Trophoblast cell (in vitro differentiated cells and primary cell): ENCODE data around the gene RNF207.

Source experiments
- DNase-seq, 2 donors: peaks; one replicate each; pipeline ENCODE4 v3.0.0-alpha.2; 2016
- H2AFZ ChIP-seq: 2 replicates; pipeline ENCODE4 v1.6.1; 2013; ENCODE audit warnings: low read length, moderate library complexity, mild to moderate bottlenecking; ENCODE audit not compliant: insufficient read depth, poor library complexity
- H2AK5ac ChIP-seq: 2 replicates; pipeline ENCODE4 v1.6.1; 2013; ENCODE audit warnings: mild to moderate bottlenecking, low read length
- H2BK120ac ChIP-seq: 2 replicates; pipeline ENCODE4 v1.6.1; 2013; ENCODE audit warnings: low read length, mild to moderate bottlenecking, moderate library complexity; ENCODE audit not compliant: insufficient read depth, poor library complexity
- H2BK12ac ChIP-seq: 2 replicates; pipeline ENCODE4 v1.6.1; 2013; ENCODE audit warnings: mild to moderate bottlenecking, low read length, moderate library complexity
- H2BK5ac ChIP-seq: 2 replicates; pipeline ENCODE4 v1.6.1; 2013; ENCODE audit warnings: low read length, low read depth, moderate library complexity, mild to moderate bottlenecking; ENCODE audit not compliant: poor library complexity
- H3K14ac ChIP-seq: 2 replicates; pipeline ENCODE4 v1.6.1; 2013; ENCODE audit warnings: mild to moderate bottlenecking, low read length
- H3K18ac ChIP-seq: 2 replicates; pipeline ENCODE4 v1.6.1; 2013; ENCODE audit warnings: mild to moderate bottlenecking, low read length
- H3K23ac ChIP-seq: 2 replicates; pipeline ENCODE4 v1.6.1; 2013; ENCODE audit warnings: low read length
- H3K27ac ChIP-seq: 2 replicates; pipeline ENCODE4 v1.5.1; 2013; ENCODE audit warnings: low read depth, mild to moderate bottlenecking, inconsistent platforms, low read length, moderate library complexity
- H3K27me3 ChIP-seq: 2 replicates; pipeline ENCODE4 v1.6.1; 2013; ENCODE audit warnings: inconsistent platforms, mild to moderate bottlenecking, low read length, moderate library complexity; ENCODE audit not compliant: insufficient read depth
- H3K36me3 ChIP-seq, 2 experiments: 1 replicate in 1 of 2; 2 replicates in 1 of 2; pipeline ENCODE4 v1.6.1; 2013; ENCODE audit warnings: low read length in 2 of 2, mild to moderate bottlenecking in 2 of 2, moderate library complexity in 1 of 2; ENCODE audit not compliant: insufficient read depth in 2 of 2, control insufficient read depth in 1 of 2
- H3K4ac ChIP-seq: 2 replicates; pipeline ENCODE4 v1.6.1; 2013; ENCODE audit warnings: low read depth, mild to moderate bottlenecking, low read length, moderate library complexity
- H3K4me1 ChIP-seq, 2 experiments: 1 replicate in 1 of 2; 2 replicates in 1 of 2; pipeline ENCODE4 v1.6.1; 2013; ENCODE audit warnings: low read length in 2 of 2, mild to moderate bottlenecking in 2 of 2, moderate library complexity in 1 of 2; ENCODE audit not compliant: insufficient read depth in 2 of 2, control insufficient read depth in 1 of 2
- H3K4me2 ChIP-seq: 2 replicates; pipeline ENCODE4 v1.6.1; 2013; ENCODE audit warnings: inconsistent platforms, mild to moderate bottlenecking, low read length, moderate library complexity
- H3K4me3 ChIP-seq: 2 replicates; pipeline ENCODE4 v1.5.1; 2013; ENCODE audit warnings: mild to moderate bottlenecking, low read depth, low read length, inconsistent platforms
- H3K79me1 ChIP-seq: one replicate; pipeline ENCODE4 v1.6.1; 2013; ENCODE audit warnings: low read length
- H3K79me2 ChIP-seq: 2 replicates; pipeline ENCODE4 v1.6.1; 2013; ENCODE audit warnings: low read length, mild to moderate bottlenecking; ENCODE audit not compliant: control insufficient read depth, insufficient read depth, poor library complexity
- H3K9ac ChIP-seq: 2 replicates; pipeline ENCODE4 v1.6.1; 2013; ENCODE audit warnings: mild to moderate bottlenecking, low read length
- H3K9me3 ChIP-seq: 2 replicates; pipeline ENCODE4 v1.6.1; 2013; ENCODE audit warnings: low read depth, mild to moderate bottlenecking, control low read depth, inconsistent platforms, low read length; ENCODE audit not compliant: insufficient read depth
- H4K12ac ChIP-seq: 2 replicates; pipeline ENCODE4 v1.6.1; 2013; ENCODE audit warnings: low read depth, mild to moderate bottlenecking, low read length, moderate library complexity
- H4K8ac ChIP-seq: 2 replicates; pipeline ENCODE4 v1.6.1; 2013; ENCODE audit warnings: low read depth, mild to moderate bottlenecking, low read length, moderate library complexity
- H4K91ac ChIP-seq: one replicate; pipeline ENCODE4 v1.6.1; 2013; ENCODE audit warnings: low read depth, mild to moderate bottlenecking, low read length, moderate library complexity
- WGBS: extraction: QIAGEN DNeasy Blood & Tissue Kit; methylation state at CpG from one replicate; pipeline ENCODE4 v1.1.7; 2013; ENCODE audit warnings: missing lambda C conversion rate; ENCODE audit not compliant: insufficient read length, insufficient coverage; ENCODE audit errors: extremely low coverage; 5-methylcytosine and 5-hydroxymethylcytosine counted together

Gene RNF207

GRCh38 chr1:6235296-6235677 lies 29.4 kb downstream of the RNF207 start:
- Histone ChIP-seq H3K27me3 (peaks cover 12% of the 10 kb centered on the region), H3K9ac (peak overlapping the region; percentile 97), H2BK120ac (peak overlapping the region; percentile 18), H2BK5ac (no peak overlapping the region), H4K91ac (peak overlapping the region; percentile 94), H3K79me2 (peaks cover 12% of the 10 kb centered on the region), H2AK5ac (peak overlapping the region; percentile 18), H3K14ac (peak overlapping the region; percentile 69), H3K4me2 (peak overlapping the region; percentile 81), H3K9me3 (no peaks in the 10 kb centered on the region), H3K18ac (peak overlapping the region; percentile 59), H2BK12ac (no peak overlapping the region), H4K8ac (peak overlapping the region; percentile 85), H2AFZ (peak overlapping the region; percentile 92), H3K79me1 (peaks cover 10% of the 10 kb centered on the region), H3K4me3 (peak overlapping the region; percentile 100), H3K36me3 (peaks cover 12 to 23% of the 10 kb centered on the region in 2 experiments), H3K4me1 (peaks cover 6 to 10% of the 10 kb centered on the region in 2 experiments), H3K27ac (no peak overlapping the region), H3K23ac (no peak overlapping the region), H3K4ac (peak overlapping the region; percentile 82), H4K12ac (peak overlapping the region; percentile 65)
- peak; percentile 35 to 46 for DNase-seq
- WGBS = no CpG with 5 or more reads among the region's 30 CpGs

DNA sequence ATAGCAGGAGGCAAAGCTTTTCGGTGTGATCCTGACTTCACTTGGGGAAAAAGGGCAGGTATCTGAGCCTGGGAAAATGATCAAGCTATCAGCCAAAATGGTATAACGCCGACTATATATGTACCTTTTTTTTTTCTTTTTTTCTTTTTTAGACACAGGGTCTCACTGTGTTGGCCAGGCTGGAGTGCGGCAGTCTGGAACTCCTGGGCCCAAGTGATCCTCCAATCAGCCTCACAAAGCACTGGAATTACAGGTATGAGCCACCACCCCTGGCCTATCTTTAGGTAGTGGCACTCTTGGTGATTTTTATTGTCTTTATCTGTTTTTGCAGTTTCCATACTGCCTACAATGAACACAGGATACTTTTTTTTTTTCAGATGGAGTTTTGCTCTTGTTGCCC lies 31.2 kb downstream of the RNF207 start:
- no peak overlapping the region for H4K12ac ChIP-seq
- no peak overlapping the region for H3K14ac ChIP-seq
- H2BK12ac ChIP-seq = no peak overlapping the region
- no peak overlapping the region for H3K18ac ChIP-seq
- H3K4ac ChIP-seq = no peak overlapping the region
- no peak overlapping the region for H2AFZ ChIP-seq
- no peak overlapping the region for H3K9ac ChIP-seq
- peaks cover 2 to 10% of the 10 kb centered on the region in 2 experiments for H3K36me3 ChIP-seq
- H3K23ac ChIP-seq = no peak overlapping the region
- no peak for DNase-seq
- H3K9me3 ChIP-seq = no peaks in the 10 kb centered on the region
- no peak overlapping the region for H3K27ac ChIP-seq
- H3K79me1 ChIP-seq = peaks cover 10% of the 10 kb centered on the region
- no peak overlapping the region for H3K4me2 ChIP-seq
- no peak overlapping the region for H2BK5ac ChIP-seq
- peaks cover 12% of the 10 kb centered on the region for H3K79me2 ChIP-seq
- H3K4me3 ChIP-seq = no peak overlapping the region
- no peak overlapping the region for H2AK5ac ChIP-seq
- H4K8ac ChIP-seq = no peak overlapping the region
- peaks cover 30% of the 10 kb centered on the region for H3K27me3 ChIP-seq
- no CpG with 5 or more reads among the region's 4 CpGs for WGBS
- H3K4me1 ChIP-seq = peaks cover 6 to 10% of the 10 kb centered on the region in 2 experiments
- no peak overlapping the region for H2BK120ac ChIP-seq
- no peak overlapping the region for H4K91ac ChIP-seq

DNA sequence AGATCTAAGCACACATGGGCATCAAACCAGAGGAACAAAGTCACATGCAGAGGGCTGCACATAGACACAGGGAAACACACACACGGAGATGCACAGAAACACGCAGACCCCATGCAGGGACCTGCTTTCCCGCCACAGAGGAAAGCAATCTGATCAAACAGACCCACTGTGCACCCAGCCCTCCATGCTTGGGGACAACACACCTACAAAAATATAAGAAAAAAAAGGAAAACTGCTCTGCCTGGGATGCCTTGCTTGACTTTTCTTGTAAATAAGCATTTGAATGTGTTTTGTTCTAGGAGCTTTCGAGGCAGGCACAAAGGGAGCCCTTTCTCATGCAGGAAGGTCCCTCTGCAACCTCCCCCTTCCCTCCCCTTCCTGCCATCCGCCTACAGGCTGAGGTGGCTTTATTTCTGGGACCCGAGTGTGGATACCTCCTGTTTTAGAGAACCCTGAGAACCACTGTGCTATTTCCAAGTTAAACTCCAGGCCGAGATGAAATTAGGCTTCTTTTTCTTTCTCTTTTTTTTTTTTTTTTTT lies 33.4 kb downstream of the RNF207 start:
- Histone ChIP-seq H3K9ac (no peak overlapping the region), H2BK5ac (no peak overlapping the region), H3K4me1 (peaks cover 6 to 10% of the 10 kb centered on the region in 2 experiments), H3K4me3 (no peak overlapping the region), H3K18ac (no peak overlapping the region), H2BK120ac (no peak overlapping the region), H2AFZ (no peak overlapping the region), H3K14ac (no peak overlapping the region), H3K79me1 (peaks cover 10% of the 10 kb centered on the region), H4K91ac (no peak overlapping the region), H4K12ac (no peak overlapping the region), H3K27me3 (peaks cover 51% of the 10 kb centered on the region), H3K27ac (no peak overlapping the region), H2AK5ac (no peak overlapping the region), H2BK12ac (no peak overlapping the region), H4K8ac (no peak overlapping the region), H3K4me2 (no peak overlapping the region), H3K23ac (no peak overlapping the region), H3K36me3 (no peaks in the 10 kb centered on the region), H3K4ac (no peak overlapping the region), H3K79me2 (peaks cover 12% of the 10 kb centered on the region), H3K9me3 (peaks cover 8% of the 10 kb centered on the region)
- WGBS = no CpG with 5 or more reads among the region's 7 CpGs
- DNase-seq = no peak

DNA sequence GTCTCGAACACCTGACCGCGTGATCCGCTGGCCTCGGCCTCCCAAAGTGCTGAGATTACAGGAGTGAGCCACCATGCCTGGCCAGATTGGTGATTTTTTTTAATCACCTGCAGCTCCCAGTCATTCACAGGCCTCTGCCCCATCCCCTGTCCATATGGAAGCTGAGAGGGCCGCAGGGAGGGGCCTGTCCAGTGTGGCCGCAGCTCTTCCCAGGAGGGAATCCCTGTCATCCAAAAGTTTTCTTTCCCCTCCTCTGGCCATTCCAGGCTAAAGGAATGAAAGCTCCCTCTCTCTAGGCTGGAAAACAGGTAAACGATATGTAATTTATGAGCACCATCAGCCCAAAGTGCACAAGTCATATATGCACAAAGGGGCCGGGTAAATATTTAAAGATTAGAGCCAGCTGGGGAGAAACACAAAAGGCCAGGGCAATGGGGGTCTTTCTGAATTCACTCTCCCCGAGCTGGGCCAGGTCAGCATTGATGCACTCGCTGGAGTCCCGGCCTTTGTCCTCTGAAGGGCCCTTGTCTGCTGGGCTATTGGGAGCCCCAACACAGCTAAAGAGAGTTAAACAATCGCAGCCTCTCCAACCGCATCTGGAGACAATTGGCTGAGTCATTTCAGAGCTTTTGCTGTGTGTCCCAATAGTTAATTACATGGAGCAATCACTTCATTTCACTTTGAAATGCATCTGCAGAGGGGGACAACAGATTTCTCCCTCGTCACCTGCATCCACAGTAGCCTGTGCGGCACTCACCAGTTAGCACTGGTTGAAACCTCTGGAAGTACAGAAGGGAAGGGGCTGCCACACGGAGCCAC lies 34.2 kb downstream of the RNF207 start:
- Histone ChIP-seq H3K36me3 (no peaks in the 10 kb centered on the region), H3K79me1 (peaks cover 10% of the 10 kb centered on the region), H2AK5ac (no peak overlapping the region), H4K8ac (no peak overlapping the region), H3K27ac (no peak overlapping the region), H3K4me2 (no peak overlapping the region), H3K23ac (no peak overlapping the region), H2BK120ac (no peak overlapping the region), H3K9me3 (peaks cover 8% of the 10 kb centered on the region), H4K12ac (no peak overlapping the region), H2BK12ac (no peak overlapping the region), H3K4me3 (no peak overlapping the region), H3K18ac (no peak overlapping the region), H3K4me1 (peaks cover 0 to 3% of the 10 kb centered on the region in 2 experiments), H3K14ac (no peak overlapping the region), H3K9ac (no peak overlapping the region), H4K91ac (no peak overlapping the region), H3K4ac (no peak overlapping the region), H2BK5ac (no peak overlapping the region), H3K27me3 (peaks cover 56% of the 10 kb centered on the region), H2AFZ (no peak overlapping the region), H3K79me2 (peaks cover 8% of the 10 kb centered on the region)
- no CpG with 5 or more reads among the region's 17 CpGs for WGBS
- no peak for DNase-seq
